Tibial artery (tissue), 4 donors: ENCODE data around the gene EPN2.

Experiments
- DNase-seq, 2 donors: peaks; one replicate each; pipeline ENCODE4 v3.0.0-alpha.2; 2019
- H3K27ac ChIP-seq, 2 donors: fragments of 200-600 bp; sonication (generic) in 1 of 2; 1 replicate in 1 of 2; 2 replicates in 1 of 2; pipeline ENCODE4 v1.5.1; 2018 to 2019; ENCODE audit warnings: mild to moderate bottlenecking in 1 of 2
- H3K27me3 ChIP-seq, 2 donors: fragments of 200-600 bp; sonication (generic) in 1 of 2; one replicate each; pipeline versions ENCODE4 v1.5.1 to v1.6.0; 2016 to 2019
- H3K36me3 ChIP-seq, 3 donors: fragments of 200-600 bp; sonication (generic) in 2 of 3; one replicate each; pipeline ENCODE4 v1.5.1; 2016 to 2019; ENCODE audit warnings: mild to moderate bottlenecking in 2 of 3
- H3K4me1 ChIP-seq, 4 donors: fragments of 200-600 bp; sonication (generic) in 2 of 4; 1 replicate in 3 of 4; 2 replicates in 1 of 4; pipeline ENCODE4 v1.5.1; 2016 to 2019
- H3K4me3 ChIP-seq, 2 donors: fragments of 200-600 bp; sonication (generic) in 1 of 2; 1 replicate in 1 of 2; 2 replicates in 1 of 2; pipeline ENCODE4 v1.5.1; 2018 to 2019; ENCODE audit warnings: mild to moderate bottlenecking in 2 of 2
- H3K9me3 ChIP-seq, 3 donors: fragments of 200-600 bp; sonication (generic) in 1 of 3; one replicate each; pipeline ENCODE4 v1.5.1; 2016 to 2019
- intact Hi-C: fragments of 100-400 bp; cut with DNase I; formaldehyde crosslinking; loops from one replicate; pipeline ENCODE4 v1.15.0; 2023; ENCODE audit warnings: low total_unique reads
- TF ChIP-seq, protein P1 (sequence below), 2 experiments: fragments of 200-600 bp in 1 of 2; fragments of 450-650 bp in 1 of 2; IDR thresholded peaks; one replicate each; pipeline ENCODE4 v1.5.1; 2017 to 2019; ENCODE audit warnings: antibody characterized with exemption in 2 of 2, mild to moderate bottlenecking in 1 of 2, moderate library complexity in 1 of 2

Gene EPN2

GRCh38 chr17:19382531-19383444 lies 145.6 kb downstream of the EPN2 start:
- intact Hi-C loops: no loop called here
- Histone ChIP-seq H3K4me3 (no peak overlapping the region), H3K9me3 (no peaks in the 10 kb centered on the region), H3K27ac (peak overlapping the region; percentile 97 to 98), H3K36me3 (peaks cover 40 to 51% (median 50%) of the 10 kb centered on the region in 3 donors), H3K4me1 (peaks cover 9 to 84% (median 73%) of the 10 kb centered on the region in 4 donors), H3K27me3 (no peaks in the 10 kb centered on the region)
- TF ChIP-seq, protein P1, sequence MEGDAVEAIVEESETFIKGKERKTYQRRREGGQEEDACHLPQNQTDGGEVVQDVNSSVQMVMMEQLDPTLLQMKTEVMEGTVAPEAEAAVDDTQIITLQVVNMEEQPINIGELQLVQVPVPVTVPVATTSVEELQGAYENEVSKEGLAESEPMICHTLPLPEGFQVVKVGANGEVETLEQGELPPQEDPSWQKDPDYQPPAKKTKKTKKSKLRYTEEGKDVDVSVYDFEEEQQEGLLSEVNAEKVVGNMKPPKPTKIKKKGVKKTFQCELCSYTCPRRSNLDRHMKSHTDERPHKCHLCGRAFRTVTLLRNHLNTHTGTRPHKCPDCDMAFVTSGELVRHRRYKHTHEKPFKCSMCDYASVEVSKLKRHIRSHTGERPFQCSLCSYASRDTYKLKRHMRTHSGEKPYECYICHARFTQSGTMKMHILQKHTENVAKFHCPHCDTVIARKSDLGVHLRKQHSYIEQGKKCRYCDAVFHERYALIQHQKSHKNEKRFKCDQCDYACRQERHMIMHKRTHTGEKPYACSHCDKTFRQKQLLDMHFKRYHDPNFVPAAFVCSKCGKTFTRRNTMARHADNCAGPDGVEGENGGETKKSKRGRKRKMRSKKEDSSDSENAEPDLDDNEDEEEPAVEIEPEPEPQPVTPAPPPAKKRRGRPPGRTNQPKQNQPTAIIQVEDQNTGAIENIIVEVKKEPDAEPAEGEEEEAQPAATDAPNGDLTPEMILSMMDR (IDR thresholded peaks at IDR 0.05): no peak
- DNase-seq: peak in 1 of 2 donors; percentile 61

DNA sequence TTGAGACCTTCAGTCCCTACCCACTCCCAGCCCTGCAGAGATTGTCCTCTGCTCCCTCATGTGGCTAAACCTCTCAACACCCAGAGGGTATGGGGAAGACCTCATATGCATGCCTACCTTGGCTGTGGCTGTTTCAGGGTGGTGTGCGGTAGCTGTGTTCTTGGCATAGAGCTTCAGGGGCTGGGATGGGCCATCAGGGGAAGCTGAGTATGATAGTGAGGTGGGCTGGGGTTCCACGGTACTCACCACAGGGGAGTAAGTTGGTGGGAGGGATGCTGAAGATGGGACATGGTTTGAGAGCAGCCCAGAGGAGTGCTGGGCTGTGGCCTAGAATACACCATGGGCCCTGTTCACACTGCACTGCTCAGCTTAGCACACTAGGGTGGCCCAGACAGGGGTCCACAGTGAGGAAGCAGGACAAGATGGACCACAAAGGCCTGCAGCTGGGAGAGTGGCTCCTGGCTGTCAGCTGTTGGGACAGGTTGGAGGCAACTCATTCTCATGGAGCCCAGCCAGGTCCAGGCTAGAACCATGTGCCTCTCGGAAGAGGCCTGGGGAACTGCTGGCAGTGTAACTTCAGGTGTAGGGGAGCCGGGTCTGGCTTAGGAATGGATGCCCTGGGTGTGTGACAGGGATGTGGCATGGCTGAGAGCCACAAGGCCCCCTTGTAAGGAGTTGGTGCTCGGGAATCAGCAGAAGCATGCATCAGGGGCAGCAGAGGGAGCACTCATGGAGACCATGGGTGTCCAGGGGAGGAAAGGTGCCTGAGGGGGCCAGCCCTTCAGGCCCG lies 146.7 kb downstream of the EPN2 start:
- Histone ChIP-seq H3K4me1 (peaks cover 9 to 93% (median 82%) of the 10 kb centered on the region in 4 donors), H3K27ac (peak overlapping the region; percentile 97 to 98), H3K27me3 (no peaks in the 10 kb centered on the region), H3K4me3 (no peak overlapping the region), H3K9me3 (no peaks in the 10 kb centered on the region), H3K36me3 (peaks cover 40 to 51% (median 50%) of the 10 kb centered on the region in 3 donors)
- TF ChIP-seq, protein P1 (IDR thresholded peaks at IDR 0.05): no peak
- intact Hi-C loops: no loop called here
- peak; percentile 67 to 83 for DNase-seq

GRCh38 chr17:19384723-19385391 lies 147.7 kb downstream of the EPN2 start:
- intact Hi-C loops: no loop called here
- peak overlapping the region; percentile 44 to 45 for H3K4me3 ChIP-seq

GRCh38 chr17:19385521-19385983 lies 148.4 kb downstream of the EPN2 start:
- H3K36me3 ChIP-seq: peaks cover 33 to 41% (median 39%) of the 10 kb centered on the region in 3 donors

More at GRCh38 chr17:19384723-19385391, 147.7 kb downstream of the EPN2 start:
- H3K27me3 ChIP-seq: no peaks in the 10 kb centered on the region
- H3K4me1 ChIP-seq: peaks cover 9 to 93% (median 83%) of the 10 kb centered on the region in 4 donors
- H3K27ac ChIP-seq: peak overlapping the region; percentile 97 to 98
- no peaks in the 10 kb centered on the region for H3K9me3 ChIP-seq
- peaks cover 40 to 48% (median 46%) of the 10 kb centered on the region in 3 donors for H3K36me3 ChIP-seq
- peak; percentile 94 to 99 for DNase-seq
- TF ChIP-seq, protein P1 (IDR thresholded peaks at IDR 0.05): no peak

More at GRCh38 chr17:19385521-19385983, 148.4 kb downstream of the EPN2 start:
- Histone ChIP-seq H3K9me3 (no peaks in the 10 kb centered on the region), H3K27me3 (no peaks in the 10 kb centered on the region), H3K27ac (peak overlapping the region; percentile 97 to 98), H3K4me1 (peaks cover 9 to 95% (median 90%) of the 10 kb centered on the region in 4 donors), H3K4me3 (peak overlapping the region; percentile 44 to 45)
- intact Hi-C loops: no loop called here
- DNase-seq: peak in 1 of 2 donors; percentile 66
- TF ChIP-seq, protein P1 (IDR thresholded peaks at IDR 0.05): no peak
